HG03097 (cell line): ENCODE measurements around the gene RASSF1.
"Not testable (repeated sequence)": the region's sequence is repeated elsewhere in the genome, so short reads cannot be mapped to it uniquely, and the experiment has no call there.

Experiments used
- ATAC-seq: cut with Tn5 transposase; IDR thresholded peaks from one replicate; pipeline ENCODE4 v1.9.1; 2021; ENCODE audit not compliant: unreplicated experiment, low FRiP score

The RASSF1 gene

GRCh38 chr3:50290161-50290641, 50.4 kb downstream of the RASSF1 start:
- no peak for ATAC-seq

- no peak for ATAC-seq
Observed at GRCh38 chr3:50289130-50289529, 51.5 kb downstream of the RASSF1 start.

GRCh38 chr3:50288387-50289007, 52.1 kb downstream of the RASSF1 start:
- ATAC-seq: no peak

GRCh38 chr3:50287262-50287661, 53.4 kb downstream of the RASSF1 start:
- no peak for ATAC-seq

GRCh38 chr3:50286322-50287227, 54.1 kb downstream of the RASSF1 start:
- ATAC-seq: no peak

- not testable (repeated sequence) for ATAC-seq
Observed at GRCh38 chr3:50284121-50284520, 56.5 kb downstream of the RASSF1 start.
